ENCODE data around the gene CDT1.

- no peak for TF ChIP-seq CTCF (IDR thresholded peaks at IDR 0.05)
- TF ChIP-seq POLR2A (IDR thresholded peaks at IDR 0.05) = no peak
Measured at GRCh38 chr16:88803264-88803987, at the start of gene CDT1.
